GM18508 (cell line): ENCODE measurements around the gene UBE2H.
"Not testable (repeated sequence)": the region's sequence is repeated elsewhere in the genome, so short reads cannot be mapped to it uniquely, and the experiment has no call there.

Experiments used
- ATAC-seq: cut with Tn5 transposase; IDR thresholded peaks from one replicate; pipeline ENCODE4 v1.9.1; 2021; ENCODE audit warnings: moderate number of reproducible peaks; ENCODE audit not compliant: insufficient read depth, unreplicated experiment

UBE2H gene

DNA sequence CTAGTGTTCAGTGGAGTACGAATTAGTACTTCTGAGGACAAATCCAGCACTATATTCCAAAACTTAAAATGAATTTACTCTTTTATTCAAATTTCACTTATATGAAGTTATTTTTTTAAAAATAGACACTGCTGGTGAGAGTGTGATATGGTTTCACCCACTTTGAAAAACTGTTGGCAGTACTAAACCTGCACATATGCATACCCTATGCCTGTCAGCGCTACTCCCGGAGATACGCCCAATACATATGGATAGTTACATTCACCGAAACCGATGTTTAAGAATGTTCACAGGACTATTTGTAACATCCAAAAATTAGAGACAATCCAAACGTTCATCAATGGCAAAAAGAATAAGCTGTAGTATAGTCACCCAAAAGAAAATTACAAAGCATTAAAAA, 69.6 kb downstream of the UBE2H start:
- ATAC-seq: no peak

DNA sequence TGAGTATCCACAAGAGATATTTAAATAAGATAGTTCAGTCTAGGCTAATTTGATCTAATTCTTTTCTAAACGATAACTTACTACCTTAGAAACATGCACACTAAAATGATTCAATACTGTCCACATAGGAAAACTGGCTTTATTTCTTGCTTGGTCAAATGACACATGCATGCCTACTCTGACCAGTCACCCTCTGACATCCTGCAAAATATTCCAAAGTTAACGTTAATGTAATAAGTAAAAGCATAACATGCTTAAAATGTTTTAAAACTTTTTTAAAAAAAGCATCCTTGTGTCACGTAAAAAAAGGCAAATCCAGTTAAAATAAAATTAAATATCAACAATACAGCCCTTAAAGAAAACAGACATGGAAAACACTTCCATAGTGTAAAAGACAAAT, 70.2 kb downstream of the UBE2H start:
- no peak for ATAC-seq

DNA sequence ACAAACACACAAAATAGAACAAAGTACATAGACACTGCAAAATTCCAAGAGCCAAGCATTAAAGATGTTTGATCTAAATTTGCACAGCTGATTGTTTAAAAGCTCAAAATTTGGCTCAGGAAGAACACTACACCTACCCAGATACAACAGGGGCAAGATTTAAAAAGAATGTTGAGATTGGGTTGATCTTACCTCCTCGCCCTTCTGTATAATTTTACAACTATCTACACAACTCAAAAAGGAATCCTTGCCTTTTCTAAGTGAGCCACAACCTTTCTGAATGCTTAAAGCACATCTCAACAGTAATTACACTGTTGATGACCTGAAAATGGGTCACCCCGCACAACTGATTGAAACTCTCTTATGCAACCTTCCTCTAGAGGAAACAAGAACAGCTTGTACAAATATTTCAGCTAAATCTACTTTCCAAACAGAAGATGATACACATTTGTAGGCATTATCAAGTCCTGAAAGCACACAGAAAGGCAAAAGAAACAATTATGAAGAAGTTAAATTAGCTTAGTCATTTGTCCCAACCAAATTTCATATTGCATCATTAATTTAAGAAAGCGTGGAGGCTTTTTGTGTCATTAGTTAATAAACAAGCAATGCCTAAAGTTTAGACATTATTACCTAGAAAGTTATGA, 75.5 kb downstream of the UBE2H start:
- no peak for ATAC-seq

DNA sequence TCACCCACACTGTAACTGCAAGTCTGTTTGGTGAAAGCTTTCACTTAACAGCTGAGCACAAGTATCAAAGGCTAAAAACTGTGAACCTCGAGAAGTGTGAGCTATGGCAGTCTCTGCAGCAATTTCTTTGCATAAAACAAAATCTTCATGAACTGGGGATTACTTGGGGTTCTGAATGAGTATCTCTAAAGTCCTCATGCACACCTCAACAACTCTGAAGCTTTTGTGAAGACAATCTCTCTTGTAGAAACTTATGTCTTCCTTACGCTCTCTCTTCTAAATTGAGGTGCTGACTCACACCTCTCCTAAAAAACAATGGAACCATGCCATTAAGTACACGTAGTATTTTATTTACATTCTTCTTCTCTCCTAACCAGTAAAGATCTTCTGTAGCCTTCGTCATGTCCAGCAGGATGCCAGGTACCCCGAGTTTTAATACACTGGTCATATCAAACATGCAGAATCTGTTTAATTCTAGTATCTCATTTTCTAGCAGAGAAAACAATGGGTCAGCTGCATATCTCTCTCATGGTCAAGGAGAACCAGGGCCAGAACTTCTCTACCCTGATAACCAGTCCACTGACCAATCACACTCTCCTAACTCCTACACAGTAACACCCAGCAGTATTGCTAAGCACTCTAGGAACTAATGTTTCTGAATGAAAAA, 76.9 kb downstream of the UBE2H start:
- no peak for ATAC-seq

DNA sequence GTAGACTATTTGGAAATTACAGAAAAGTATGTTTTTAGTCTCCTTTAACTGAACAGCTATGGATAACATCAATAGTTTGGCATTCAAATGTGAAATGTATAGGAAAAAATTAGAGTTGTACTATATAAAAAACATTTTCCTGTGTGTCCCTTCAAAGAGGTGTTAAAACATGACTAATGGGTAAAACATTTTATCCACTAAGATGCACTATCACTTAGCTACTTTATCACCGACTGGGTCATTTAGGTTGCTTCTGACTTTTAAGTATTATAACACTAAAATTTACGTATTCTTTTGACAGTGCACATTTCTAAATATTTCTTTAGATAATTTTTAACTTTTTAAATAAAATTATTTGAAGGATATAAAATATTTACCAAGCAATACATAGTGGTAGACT, 77.6 kb downstream of the UBE2H start:
- no peak for ATAC-seq

DNA sequence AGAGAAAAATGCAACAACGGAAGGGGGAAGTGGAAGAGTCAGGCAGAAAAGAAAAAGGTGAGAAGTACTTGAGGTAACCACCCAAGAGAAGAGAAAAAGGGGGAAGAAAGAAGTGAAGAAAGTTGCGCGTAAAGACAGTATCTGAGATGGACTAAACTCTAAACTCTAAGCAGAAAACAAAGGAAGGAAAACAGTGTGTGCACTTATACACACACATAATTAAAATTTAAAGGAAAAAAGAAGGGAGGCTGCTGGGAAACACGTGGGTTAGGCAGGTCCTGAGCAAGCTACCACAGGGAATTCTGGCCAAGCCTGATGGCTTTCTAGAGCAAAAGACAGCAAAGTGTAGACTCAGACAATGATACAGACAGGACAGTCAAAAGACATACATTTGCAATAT, 78.0 kb downstream of the UBE2H start:
- no peak for ATAC-seq

DNA sequence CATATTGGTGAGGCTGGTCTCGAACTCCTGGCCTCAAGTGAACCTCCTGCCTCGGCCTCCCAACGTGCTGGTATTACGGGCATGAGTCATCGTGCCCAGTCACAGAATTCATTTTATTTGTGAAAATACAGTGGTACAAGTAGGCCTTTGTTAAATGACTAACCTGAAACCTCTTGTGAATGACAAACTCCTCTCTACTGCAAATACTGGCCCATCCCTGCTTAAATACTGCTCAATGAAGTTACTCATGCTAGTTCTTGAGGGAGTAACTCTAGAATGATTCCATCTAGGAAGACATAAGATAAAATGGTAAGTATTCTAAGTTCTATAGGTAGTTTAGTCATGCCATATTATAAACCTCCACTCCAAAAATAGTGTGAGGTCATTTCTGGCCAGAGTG, 80.7 kb downstream of the UBE2H start:
- no peak for ATAC-seq

DNA sequence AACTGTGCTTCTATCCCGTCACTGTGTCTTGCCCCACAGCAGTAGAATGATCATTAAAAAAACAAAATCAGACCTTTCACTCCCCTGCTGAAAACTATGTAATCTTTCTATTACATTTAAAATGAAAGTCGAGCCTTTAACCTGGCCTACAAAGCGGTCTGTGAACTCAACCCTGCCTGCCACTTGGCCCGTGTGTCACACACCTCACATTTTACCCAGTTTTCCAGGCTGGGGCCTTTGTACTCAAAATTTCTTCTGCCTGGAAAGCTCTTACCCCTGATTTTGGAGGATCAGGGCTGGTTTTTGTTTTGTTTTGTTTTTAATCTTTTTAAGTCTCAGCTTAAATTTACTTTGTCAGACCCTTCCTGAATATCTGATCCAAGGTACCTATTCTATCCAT, 82.1 kb downstream of the UBE2H start:
- no peak for ATAC-seq

DNA sequence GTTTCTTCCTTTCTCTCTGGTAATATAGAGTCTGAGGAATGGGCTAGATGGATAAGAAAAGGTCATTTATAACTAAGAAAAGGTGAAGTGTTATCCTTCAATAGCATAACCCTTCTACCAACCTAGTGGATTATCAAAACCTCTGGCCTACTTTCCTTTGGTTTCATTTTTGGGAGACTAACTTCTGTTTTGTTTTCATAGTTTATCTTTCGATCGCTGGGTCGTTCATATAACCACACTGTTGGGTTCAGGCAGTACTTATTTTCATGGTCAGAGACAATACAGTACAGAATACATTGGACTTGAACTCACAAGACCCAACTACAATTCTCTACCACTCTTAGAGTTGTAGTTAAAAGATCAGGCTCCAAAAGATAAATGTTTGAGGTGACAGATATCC, 86.5 kb downstream of the UBE2H start:
- ATAC-seq: no peak

DNA sequence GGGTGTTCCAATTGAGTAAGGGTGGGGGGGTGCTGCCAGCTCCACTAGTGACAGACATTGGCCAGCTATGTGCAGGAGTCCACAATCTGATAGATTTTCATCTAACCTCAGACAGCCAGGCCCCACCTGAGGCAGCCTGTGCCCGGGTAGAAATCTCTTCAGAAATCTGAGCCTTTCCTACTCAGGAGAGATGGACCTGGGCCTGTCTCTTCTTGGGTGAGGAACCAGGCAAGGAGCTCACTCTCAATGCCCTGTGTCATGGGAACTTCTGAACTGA, 86.9 kb downstream of the UBE2H start:
- no peak for ATAC-seq

DNA sequence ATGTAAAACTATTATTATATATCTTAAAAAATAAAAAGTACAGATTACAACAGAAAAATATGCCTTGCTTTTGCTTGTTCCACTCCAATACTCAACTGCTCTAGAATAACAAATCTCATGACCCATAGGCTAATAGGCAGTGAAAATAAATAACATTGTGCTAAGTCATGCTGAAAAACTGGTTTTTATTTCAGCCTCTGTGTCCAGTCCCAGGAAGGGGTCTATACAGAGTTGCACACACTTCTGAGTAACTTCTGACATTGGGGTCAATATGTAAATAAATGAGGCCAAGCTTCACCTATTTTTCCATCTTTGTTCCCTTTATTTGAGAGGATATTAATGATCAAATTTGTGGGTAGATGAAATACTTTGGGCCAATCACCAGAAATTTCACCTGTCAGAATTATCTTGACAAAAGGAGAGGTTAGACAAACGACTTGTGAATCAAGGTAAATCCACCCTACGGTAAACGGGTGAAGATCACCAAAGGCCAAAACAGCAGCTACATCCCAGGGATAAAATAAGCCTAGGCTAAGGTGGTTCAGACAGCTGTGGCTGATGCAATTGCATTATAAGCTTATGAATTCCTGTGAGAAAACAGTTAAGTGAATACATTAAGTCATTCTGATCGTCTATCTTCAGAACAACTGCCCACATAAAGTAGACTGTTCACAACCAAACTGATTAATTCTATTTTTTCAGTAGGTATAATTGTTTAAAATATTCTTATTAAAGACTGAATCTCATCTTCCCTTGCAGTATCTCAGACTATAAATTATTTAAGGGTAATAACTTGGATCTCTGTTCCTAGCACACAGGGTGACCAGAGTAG, 87.5 kb downstream of the UBE2H start:
- no peak for ATAC-seq

DNA sequence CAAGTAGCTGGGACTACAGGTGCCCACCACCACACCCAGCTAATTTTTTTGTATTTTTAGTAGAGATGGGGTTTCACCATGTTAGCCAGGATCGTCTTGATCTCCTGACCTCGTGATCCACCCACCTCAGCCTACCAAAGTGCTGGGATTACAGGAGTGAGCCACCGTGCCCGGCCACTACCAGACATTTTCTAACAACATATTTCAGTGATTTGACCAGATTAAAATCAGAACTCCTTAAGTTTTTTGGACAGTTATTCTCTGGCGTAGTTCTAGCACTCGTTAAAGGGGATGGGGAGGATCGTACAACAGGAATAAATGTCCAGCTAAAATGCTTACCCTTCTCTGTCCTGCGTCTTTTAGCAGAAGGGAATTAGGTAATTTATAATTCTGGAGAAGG, 88.1 kb downstream of the UBE2H start:
- ATAC-seq: not testable (repeated sequence)

DNA sequence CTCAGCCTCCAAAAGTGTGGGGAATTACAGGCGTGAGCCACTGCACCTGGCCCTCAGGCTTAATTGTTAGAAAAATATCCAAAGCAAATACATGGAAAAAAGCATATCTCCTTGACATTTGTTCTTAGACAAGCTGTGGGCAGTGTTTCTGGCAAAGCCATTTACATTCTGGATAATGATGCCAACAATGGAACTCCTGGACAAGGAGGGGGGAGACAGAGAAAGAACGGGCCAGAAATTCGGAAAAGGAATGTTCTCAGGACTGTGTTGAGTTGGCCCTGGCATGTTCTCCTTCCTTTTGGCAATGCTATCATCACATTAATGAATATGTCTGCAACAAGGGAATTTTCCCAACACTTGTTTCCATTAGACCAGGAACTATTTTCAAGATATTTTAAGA, 88.7 kb downstream of the UBE2H start:
- no peak for ATAC-seq

DNA sequence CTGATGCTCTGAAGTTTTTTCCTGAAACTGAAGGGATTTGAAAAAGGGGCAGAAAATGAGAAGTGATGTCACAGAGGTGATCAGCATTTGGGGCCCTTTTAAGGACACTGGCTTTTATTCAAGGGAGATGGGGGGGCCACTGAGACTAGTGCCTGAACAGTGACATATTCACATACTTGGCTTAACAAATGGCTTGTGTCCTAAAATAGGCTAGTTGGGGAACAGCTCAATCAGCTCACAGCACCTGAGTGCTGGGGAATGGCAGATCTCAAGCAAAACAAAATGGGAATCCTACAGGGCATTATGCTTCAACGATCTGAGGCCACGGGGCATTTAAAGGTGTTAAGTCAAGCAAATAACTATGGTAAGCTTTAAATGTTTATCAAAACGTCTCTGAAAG, 90.1 kb downstream of the UBE2H start:
- no peak for ATAC-seq

DNA sequence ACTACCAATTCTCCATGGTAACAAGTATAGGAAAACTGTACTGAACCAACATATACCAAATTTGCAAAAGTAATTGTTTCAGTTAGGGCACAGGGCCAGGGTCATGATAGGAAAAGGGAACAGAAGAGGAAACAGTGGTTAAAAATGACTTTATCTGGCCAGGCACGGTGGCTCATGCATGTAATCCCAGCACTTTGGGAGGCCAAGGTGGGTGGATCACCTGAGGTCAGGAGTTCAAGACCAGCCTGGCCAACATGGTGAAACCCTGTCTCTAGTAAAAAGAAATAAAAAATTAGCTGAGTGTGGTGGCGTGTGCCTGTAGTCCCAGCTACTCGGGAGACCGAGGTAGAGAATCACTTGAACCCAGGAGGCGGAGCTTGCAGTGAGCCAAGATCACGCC, 92.0 kb downstream of the UBE2H start:
- not testable (repeated sequence) for ATAC-seq

DNA sequence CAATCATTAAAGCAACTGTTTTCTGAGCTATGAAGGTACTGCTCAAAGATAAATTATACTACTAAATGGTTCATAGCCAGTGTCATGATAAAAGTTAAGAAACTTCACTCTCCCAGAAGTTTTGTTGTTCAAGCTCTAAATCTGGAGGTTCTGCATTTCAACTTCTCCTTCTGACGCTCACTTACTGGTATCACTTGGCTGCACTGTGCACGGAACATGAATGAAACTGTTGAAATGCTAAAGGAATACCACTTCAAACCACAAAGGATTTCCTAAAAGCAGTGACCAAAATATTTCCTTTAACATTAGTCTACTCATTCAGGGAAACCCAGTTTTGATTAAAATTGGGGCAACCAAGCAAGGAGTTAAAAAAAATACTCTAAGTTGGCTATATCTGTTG, 93.6 kb downstream of the UBE2H start:
- no peak for ATAC-seq

DNA sequence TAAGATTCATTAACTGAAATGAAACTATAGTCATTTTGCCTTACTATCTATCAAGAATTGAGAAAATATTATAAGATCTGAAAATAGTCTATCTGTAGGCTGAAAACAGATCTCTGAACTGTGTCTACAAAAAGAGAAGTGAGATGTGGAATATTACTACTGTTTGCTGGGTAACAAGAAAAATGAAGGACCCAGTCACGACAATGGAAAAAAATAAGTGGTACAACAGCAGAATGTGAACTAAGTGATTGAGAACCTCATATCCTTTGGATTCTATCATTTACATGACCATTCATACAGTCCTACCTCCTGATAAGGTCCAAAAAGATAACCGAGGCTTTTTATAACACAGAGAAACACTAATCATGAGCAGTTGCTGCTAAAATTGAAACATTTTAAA, 94.3 kb downstream of the UBE2H start:
- no peak for ATAC-seq

DNA sequence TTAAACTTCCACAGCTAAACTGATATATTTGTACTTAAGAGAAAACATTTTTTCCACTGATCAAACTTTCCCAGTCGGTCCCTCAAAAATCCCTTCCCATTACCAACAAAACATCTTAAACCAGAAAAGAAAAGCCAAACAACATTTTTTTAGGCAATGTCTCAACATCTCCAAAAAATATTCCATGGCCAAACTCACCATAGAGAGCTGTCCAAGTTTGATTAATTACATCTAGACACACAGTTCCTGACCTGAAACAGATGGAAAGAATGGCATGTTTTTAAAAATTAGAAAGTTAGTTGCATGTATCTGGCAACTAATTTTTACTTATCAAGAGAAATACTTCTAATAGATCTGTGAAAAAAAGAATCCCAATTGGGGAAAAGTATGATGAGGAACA, 95.4 kb downstream of the UBE2H start:
- no peak for ATAC-seq

DNA sequence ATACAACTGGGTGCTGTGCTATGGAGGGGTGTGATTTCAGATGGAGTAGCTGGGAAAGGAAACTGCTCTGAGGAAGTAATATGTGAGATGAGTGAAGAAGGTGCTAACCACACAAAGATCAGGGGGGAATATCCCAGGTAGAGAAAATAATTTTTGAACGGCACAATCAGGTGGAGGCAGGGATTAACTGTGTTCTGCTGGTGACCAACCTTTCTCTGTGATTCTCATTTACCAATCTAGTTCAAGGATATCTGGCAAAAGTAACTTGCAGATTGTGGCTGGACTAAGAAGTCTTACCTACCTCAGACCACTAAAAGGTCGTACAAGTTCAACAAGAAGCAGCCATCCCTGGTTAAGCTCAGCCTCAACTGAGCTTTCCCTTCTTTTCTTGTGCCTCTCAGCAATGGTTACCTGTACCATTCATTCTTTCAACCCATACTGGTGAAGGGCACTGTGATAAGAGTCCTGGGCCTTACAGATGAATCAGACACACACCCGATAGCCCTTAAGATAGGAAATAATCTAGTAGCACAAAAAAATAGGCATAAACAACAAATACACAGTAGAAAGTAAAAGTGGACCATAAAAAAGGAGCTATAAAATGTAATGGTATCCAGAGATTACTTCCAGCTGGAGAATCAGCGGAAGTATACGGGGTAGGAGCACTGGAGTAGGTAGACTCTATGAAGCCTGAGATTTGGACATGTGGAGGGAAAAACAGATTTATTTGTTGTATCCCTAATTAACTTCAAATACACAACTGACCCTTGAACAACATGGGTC, 96.6 kb downstream of the UBE2H start:
- ATAC-seq: no peak

DNA sequence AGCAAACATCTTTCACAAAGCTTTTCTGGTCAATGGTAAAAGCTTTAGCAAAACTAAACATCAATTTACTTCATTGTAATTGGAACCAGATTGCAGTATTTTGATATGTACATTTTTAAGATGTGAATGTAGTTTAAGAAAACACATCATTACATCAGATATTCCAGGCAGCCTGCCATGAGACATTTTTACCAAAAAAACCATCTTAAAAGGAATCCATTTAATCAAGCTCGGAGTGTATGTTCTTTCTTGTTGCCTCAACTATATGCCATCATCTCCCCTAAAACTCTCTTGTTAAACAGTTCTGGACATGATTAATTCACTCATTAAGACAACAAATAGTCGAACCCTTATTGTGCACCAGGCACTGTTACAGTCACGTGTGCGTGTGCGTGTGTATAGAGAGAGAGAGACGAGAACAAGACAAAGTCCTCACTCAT, 97.5 kb downstream of the UBE2H start:
- ATAC-seq: no peak

DNA sequence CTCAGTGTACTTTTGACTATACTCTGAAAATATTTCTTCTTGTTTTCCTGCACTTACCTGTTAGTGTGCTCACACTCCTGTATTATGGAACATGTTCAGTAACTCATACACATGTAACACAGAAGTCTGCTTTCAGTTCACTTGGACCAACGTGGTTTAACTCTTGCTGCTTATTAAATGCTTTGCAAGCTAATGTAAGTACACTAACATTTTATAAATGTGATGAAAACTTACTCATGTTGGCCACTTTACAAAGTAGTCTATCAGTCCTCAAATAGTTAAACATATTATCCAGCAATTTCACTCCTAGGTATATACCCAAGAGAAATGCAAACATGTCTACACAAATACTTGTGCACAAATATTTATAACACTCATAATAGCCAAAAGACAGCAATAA, 98.4 kb downstream of the UBE2H start:
- ATAC-seq: no peak
